OCI-LY3 (cell line): ENCODE results near the gene RANBP3.

Experiments
- CTCF ChIP-seq: fragments of 200-600, 300-600 bp; sonication (generic); IDR thresholded peaks from 2 replicates; pipeline ENCODE4 v1.5.1; 2014; ENCODE audit warnings: antibody characterized with exemption, low read length, low read depth
- EZH2phosphoT487 ChIP-seq: fragments of 200-600 bp; shearing (Covaris generic); IDR thresholded peaks from 2 replicates; pipeline ENCODE4 v1.6.1; 2018; ENCODE audit warnings: antibody characterized with exemption, mixed run types, low read depth

DNA sequence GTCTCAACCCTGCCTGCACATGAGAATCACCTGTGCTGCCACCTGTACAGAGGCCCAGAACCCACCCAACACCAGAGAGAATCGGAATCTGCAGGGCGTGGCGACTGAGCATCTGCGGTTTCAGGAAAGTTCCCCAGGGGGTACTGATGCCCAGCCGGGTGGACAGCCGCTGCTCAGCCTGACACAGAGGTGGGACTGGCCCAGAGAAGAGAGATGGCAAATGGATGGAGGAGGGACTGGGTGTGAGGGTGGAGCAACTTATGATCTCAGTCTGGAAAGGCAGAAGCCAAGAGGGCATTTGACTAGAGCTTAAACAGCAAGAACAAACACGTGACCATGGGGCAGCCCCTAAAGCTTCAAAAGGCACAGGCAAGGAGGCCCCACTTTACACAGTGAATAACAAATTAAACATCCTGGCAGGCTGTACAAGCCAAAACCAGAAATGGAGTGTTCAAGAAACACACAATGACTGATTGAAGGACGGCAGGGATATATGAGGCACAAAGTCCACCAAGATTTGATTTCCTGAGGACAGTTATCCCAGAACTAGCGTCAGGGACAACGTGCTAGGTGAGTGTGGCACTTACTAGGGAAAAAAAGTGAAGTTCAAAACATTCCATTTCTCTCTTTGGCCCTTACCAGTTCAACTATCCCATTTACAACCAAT, 3.1 kb downstream of the RANBP3 start:
- TF ChIP-seq CTCF, result no peak
- TF ChIP-seq EZH2phosphoT487, result no peak
